GM12878 (cell line): Measurements from ENCODE around the gene GPN2. TPM values are rescaled to one million over a fixed set of nuclear protein-coding genes. Genes with fewer than 3 reads are reported as not detected.

Source experiments
- ATAC-seq: fragments of 200-7000 bp; cut with Tn5 transposase; 3 replicates; pipeline ENCODE4 v1.9.1; 2020; ENCODE audit warnings: mild to moderate bottlenecking, moderate library complexity
- BruUV-seq: library from RNA; stranded (reverse); fragments of 400-500 nt; replicated peaks from 2 replicates; lab custom pipeline; 2021; lab: Mats Ljungman, UMichigan
- CTCF ChIA-PET: fragments of 300-600 bp; sonication (Branson Sonifier 250); formaldehyde crosslinking; extraction: SDS; loops from one replicate; lab custom pipeline; 2021; ENCODE audit warnings: inconsistent platforms; lab: Yijun Ruan, JAX
- POLR2A ChIA-PET: fragments of 350-600 bp; formaldehyde crosslinking; extraction: SDS; loops from one replicate; lab custom pipeline; 2021; ENCODE audit warnings: inconsistent platforms; lab: Charles Lee
- RAD21 ChIA-PET: fragments of 300-600 bp; sonication (Branson Sonifier 250); formaldehyde crosslinking; loops from one replicate; lab custom pipeline; 2023; ENCODE audit warnings: antibody characterized with exemption; ENCODE audit not compliant: unreplicated experiment; lab: Charles Lee
- SMC1A ChIA-PET: fragments of 300-600 bp; sonication (Branson Sonifier 250); formaldehyde crosslinking; loops from one replicate; lab custom pipeline; 2023; ENCODE audit not compliant: unreplicated experiment, uncharacterized antibody; lab: Charles Lee
- DNase-seq: peaks from one replicate; pipeline ENCODE4 v3.0.0-alpha.2; 2011; ENCODE audit warnings: low read depth, low spot score
- FAIRE-seq: peaks from 3 replicates; lab custom pipeline; 2011; peaks lifted over from hg19 to GRCh38; lab: Jason Lieb, UNC
- H2AFZ ChIP-seq: 2 replicates; pipeline ENCODE4 v1.6.0; 2011; ENCODE audit warnings: low read depth, low read length, control low read depth; ENCODE audit not compliant: control insufficient read depth
- H3K27ac ChIP-seq: 2 replicates; pipeline ENCODE4 v1.5.1; 2011; ENCODE audit warnings: control low read depth; ENCODE audit not compliant: control insufficient read depth, insufficient read depth
- H3K27me3 ChIP-seq, 2 experiments: replicated peaks in 1 of 2; 2 replicates each; pipeline versions ENCODE4 v1.6.0 to v1.6.1; 2011; ENCODE audit warnings: low read length in 1 of 2; ENCODE audit not compliant: control insufficient read depth in 2 of 2, insufficient read depth in 2 of 2
- H3K36me3 ChIP-seq, 2 experiments: 2 replicates each; pipeline ENCODE4 v1.5.1; 2011; ENCODE audit warnings: low read length in 1 of 2; ENCODE audit not compliant: control insufficient read depth in 2 of 2, insufficient read depth in 2 of 2
- H3K4me1 ChIP-seq: 2 replicates; pipeline ENCODE4 v1.6.1; 2011; ENCODE audit warnings: mild to moderate bottlenecking, low read length, moderate library complexity, mixed read lengths; ENCODE audit not compliant: control insufficient read depth, insufficient read depth
- H3K4me2 ChIP-seq: 2 replicates; pipeline ENCODE4 v1.6.0; 2011; ENCODE audit warnings: control low read depth; ENCODE audit not compliant: control insufficient read depth, insufficient read depth
- H3K4me3 ChIP-seq: fragments of 200-600 bp; sonication (generic); 2 replicates; pipeline ENCODE4 v1.5.1; 2016
- H3K79me2 ChIP-seq: 2 replicates; pipeline ENCODE4 v1.6.0; 2011; ENCODE audit warnings: low read length; ENCODE audit not compliant: control insufficient read depth, insufficient read depth
- H3K9ac ChIP-seq: 2 replicates; pipeline ENCODE4 v1.8.0; 2011; ENCODE audit warnings: low read length, control low read depth, mixed read lengths; ENCODE audit not compliant: control insufficient read depth, insufficient read depth
- H3K9me3 ChIP-seq: replicated peaks from 3 replicates; pipeline ENCODE4 v1.5.1; 2011; ENCODE audit warnings: mild to moderate bottlenecking, low read length; ENCODE audit not compliant: control insufficient read depth, insufficient read depth
- H4K20me1 ChIP-seq: 2 replicates; pipeline ENCODE4 v1.6.0; 2011; ENCODE audit not compliant: control insufficient read depth, insufficient read depth
- ASH2L ChIP-seq: fragments of 300-600, 200-600 bp; sonication (generic); IDR thresholded peaks from 2 replicates; pipeline ENCODE4 v1.6.1; 2017; ENCODE audit warnings: low read depth, mild to moderate bottlenecking, borderline replicate concordance
- GABPA ChIP-seq: IDR thresholded peaks from 2 replicates; pipeline ENCODE4 v1.6.1; 2014; ENCODE audit warnings: antibody characterized with exemption, low read depth, mild to moderate bottlenecking, inconsistent platforms
- KLF5 ChIP-seq: fragments of 450-650 bp; IDR thresholded peaks from 2 replicates; pipeline ENCODE4 v1.6.1; 2014; ENCODE audit warnings: mild to moderate bottlenecking; ENCODE audit not compliant: partially characterized antibody
- MEF2A ChIP-seq: IDR thresholded peaks from 2 replicates; pipeline ENCODE4 v1.6.1; 2011; ENCODE audit warnings: low read depth, mild to moderate bottlenecking, low read length, moderate library complexity; ENCODE audit not compliant: insufficient read depth
- NR2C1 ChIP-seq: fragments of 450-650 bp; IDR thresholded peaks from 2 replicates; pipeline ENCODE4 v1.6.1; 2017; ENCODE audit warnings: antibody characterized with exemption, mild to moderate bottlenecking, moderate library complexity
- POLR2AphosphoS5 ChIP-seq: IDR thresholded peaks from 2 replicates; pipeline ENCODE4 v1.6.1; 2011; ENCODE audit warnings: mild to moderate bottlenecking, low read length, inconsistent platforms
- POU2F2 ChIP-seq: IDR thresholded peaks from 3 replicates; pipeline ENCODE4 v1.6.1; 2011; ENCODE audit warnings: low read depth, mild to moderate bottlenecking, low read length, borderline replicate concordance
- YBX1 ChIP-seq: fragments of 450-650 bp; IDR thresholded peaks from 2 replicates; pipeline ENCODE4 v1.6.1; 2016; ENCODE audit warnings: antibody characterized with exemption
- YY1 ChIP-seq: IDR thresholded peaks from 2 replicates; pipeline ENCODE4 v1.6.1; 2011; ENCODE audit warnings: low read depth, mild to moderate bottlenecking, low read length
- ZNF217 ChIP-seq: fragments of 450-650 bp; IDR thresholded peaks from 2 replicates; pipeline ENCODE4 v1.6.1; 2017; ENCODE audit warnings: antibody characterized with exemption, mild to moderate bottlenecking
- WGBS: methylation state at CpG from one replicate; pipeline ENCODE4 v1.1.6; 2016; ENCODE audit warnings: low lambda C conversion rate; ENCODE audit not compliant: insufficient replicate concordance, insufficient coverage; ENCODE audit errors: missing lambda C conversion rate; 5-methylcytosine and 5-hydroxymethylcytosine counted together
- in situ Hi-C: fragments of 300-500 bp; cut with MboI; formaldehyde crosslinking; loops from 9 replicates; pipeline ENCODE4 v1.14.3; 2018; ENCODE audit warnings: mixed read lengths
- intact Hi-C: fragments of 100-400 bp; cut with micrococcal nuclease; formaldehyde crosslinking; loops from one replicate; pipeline ENCODE4 v1.14.2; 2022; ENCODE audit not compliant: unreplicated experiment
- polyA plus RNA-seq, 11 experiments: library from polyadenylated mRNA; depleted of rRNA in 4 of 11; unstranded in 6 of 11; stranded (reverse) in 5 of 11; fragments of >200 nt; fragmentation: Nextera tagmentation in 4 of 11; fragmentation: Illumina TruSeq in 1 of 11; extraction: Ambion mirVana in 4 of 11; extraction: Trizol in 1 of 11; gene quantifications; 1 replicate in 1 of 11; 2 replicates in 10 of 11; pipeline versions ENCODE4 v1.2.1 to v1.2.3, GENCODE V29; 2011 to 2016; ENCODE audit warnings: inconsistent platforms in 2 of 11, missing spikeins in 2 of 11, low read depth in 1 of 11
- total RNA-seq, 4 experiments: library from RNA; depleted of rRNA in 3 of 4; stranded (reverse); fragments of >200 nt in 3 of 4; fragmentation: Illumina TruSeq in 1 of 4; extraction: Trizol in 1 of 4; gene quantifications; 2 replicates each; pipeline versions ENCODE4 v1.2.1 to v1.2.3, GENCODE V29; 2013 to 2021
- TF ChIP-seq, protein P1 (sequence below): IDR thresholded peaks from 2 replicates; pipeline ENCODE4 v1.6.1; 2012; ENCODE audit warnings: low read depth, low read length, improper control_type of control experiment
- TF ChIP-seq, protein P2 (sequence below): IDR thresholded peaks from 2 replicates; pipeline ENCODE4 v1.6.1; 2011; ENCODE audit warnings: mild to moderate bottlenecking, low read depth, low read length, moderate library complexity; ENCODE audit not compliant: insufficient replicate concordance
- TF ChIP-seq, protein P3 (sequence below): fragments of 450-650 bp; IDR thresholded peaks from 2 replicates; pipeline ENCODE4 v1.6.1; 2017; ENCODE audit warnings: mild to moderate bottlenecking
- TF ChIP-seq, protein P4 (sequence below): fragments of 450-650 bp; formaldehyde crosslinking; IDR thresholded peaks from 2 replicates; pipeline ENCODE4 v1.5.0; 2022; ENCODE audit warnings: mild to moderate bottlenecking, missing genetic modification characterization

Gene GPN2
- total and polyA plus RNA-seq, 10 of the 15 experiments (the other 5 are each of a cell fraction or from before 2014, with no cell fraction given): 8.3 to 61.4 (median 23.3) TPM

DNA sequence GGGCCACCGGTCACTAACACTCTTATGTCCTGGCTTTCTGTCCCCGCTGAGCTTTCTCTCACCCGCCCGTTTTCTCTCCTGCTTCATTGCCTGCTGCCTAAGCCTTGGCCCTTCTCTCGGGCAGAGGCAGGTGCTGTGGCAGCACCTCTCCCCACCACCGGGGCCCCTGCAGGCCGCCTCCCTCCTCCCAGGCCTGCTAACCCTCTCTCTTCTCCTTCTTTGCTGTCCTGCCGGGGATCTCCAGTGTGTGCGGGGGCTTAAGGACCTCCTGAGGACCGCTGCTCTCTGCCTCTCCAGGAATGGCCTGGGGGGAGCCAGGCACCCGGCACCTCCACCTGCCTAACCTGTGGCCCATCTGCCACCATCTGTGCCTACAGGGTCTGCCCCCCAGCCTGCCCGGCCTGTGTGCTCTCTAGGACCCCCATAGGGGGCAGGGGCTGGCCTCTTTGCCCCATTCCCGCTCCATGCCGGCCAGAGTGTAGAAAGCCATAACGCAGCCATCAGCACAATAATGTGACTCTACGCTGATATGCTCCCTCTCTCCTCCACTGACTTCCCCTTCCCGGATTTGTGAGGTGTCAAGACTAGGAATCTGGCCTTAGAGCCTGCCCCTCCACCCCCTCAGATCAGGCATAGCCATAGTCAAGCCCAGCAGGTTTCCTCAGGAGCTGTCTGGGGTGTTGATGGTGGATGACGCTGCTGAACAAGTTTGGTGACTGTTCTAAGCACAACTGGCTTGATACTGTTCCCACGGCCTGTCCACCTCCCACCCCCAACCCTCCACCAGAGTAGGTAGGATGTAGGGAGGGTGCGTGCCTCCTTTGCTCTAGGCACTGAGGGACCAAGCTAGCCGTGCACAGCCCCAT lies 33.2 kb downstream of the GPN2 start (continued):
- TF ChIP-seq POU2F2: no peak

DNA sequence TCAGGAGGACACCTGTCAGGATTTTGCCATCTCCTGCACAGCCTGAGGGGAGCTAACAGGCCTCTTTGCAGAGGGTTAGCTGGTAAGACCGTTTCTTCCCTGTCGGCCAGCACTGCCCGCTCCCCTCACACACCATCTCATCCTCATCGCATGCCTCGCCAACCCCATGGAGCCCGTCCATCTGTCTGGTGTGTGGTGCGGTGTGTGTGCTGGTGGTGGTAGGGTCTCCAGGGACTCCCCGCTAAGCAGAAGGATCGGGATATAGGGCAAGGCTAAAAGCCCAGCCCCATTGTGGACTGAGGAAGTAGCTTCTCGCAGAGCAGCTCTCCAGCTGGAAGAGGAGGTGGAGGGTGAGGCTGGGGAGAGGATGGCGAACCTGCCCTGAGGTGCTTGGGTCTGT lies 33.9 kb downstream of the GPN2 start:
- H3K27ac ChIP-seq: no peak overlapping the region
- ChIA-PET RAD21 (interaction anchor here (0.8 kb wide), 1 partner anchor 10 kb away, joined by 3 read pairs; no protein-coding TSS in a partner anchor), POLR2A (interaction anchor here (0.6 kb wide), 1 partner anchor 646 kb away, joined by 5 read pairs; no protein-coding TSS in a partner anchor), SMC1A (interaction anchor here (1.2 to 1.4 kb wide), 2 partner anchors 9 to 45 kb away, joined by 4 read pairs; no protein-coding TSS in a partner anchor), CTCF (interaction anchor here (1.1 to 5.9 kb wide), 5 partner anchors 9 to 66 kb away, joined by 4 to 25 read pairs (median 6); no protein-coding TSS in a partner anchor)
- intact Hi-C loops (no loop called here), in situ Hi-C loops (no loop called here)
- H2AFZ ChIP-seq: no peak overlapping the region
- no peaks in the 10 kb centered on the region for H4K20me1 ChIP-seq
- no peak for FAIRE-seq
- no peak overlapping the region for H3K9ac ChIP-seq
- H3K9me3 ChIP-seq: no peaks in the 10 kb centered on the region
- 79% methylated on average over 11 of the region's 11 CpGs for WGBS
- no TSS peak for BruUV-seq
- no peaks in the 10 kb centered on the region for H3K4me1 ChIP-seq
- H3K79me2 ChIP-seq: no peaks in the 10 kb centered on the region
- H3K4me2 ChIP-seq: no peak overlapping the region
- ATAC-seq: no peak
- H3K4me3 ChIP-seq: no peak overlapping the region
- H3K36me3 ChIP-seq: peaks cover 12 to 27% of the 10 kb centered on the region in 2 experiments
- no peak for DNase-seq
- no peaks in the 10 kb centered on the region for H3K27me3 ChIP-seq
- no peak for TF ChIP-seq ASH2L
- TF ChIP-seq, protein P1, sequence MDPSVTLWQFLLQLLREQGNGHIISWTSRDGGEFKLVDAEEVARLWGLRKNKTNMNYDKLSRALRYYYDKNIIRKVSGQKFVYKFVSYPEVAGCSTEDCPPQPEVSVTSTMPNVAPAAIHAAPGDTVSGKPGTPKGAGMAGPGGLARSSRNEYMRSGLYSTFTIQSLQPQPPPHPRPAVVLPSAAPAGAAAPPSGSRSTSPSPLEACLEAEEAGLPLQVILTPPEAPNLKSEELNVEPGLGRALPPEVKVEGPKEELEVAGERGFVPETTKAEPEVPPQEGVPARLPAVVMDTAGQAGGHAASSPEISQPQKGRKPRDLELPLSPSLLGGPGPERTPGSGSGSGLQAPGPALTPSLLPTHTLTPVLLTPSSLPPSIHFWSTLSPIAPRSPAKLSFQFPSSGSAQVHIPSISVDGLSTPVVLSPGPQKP: no peak
- TF ChIP-seq ZNF217: no peak
- TF ChIP-seq, protein P2, sequence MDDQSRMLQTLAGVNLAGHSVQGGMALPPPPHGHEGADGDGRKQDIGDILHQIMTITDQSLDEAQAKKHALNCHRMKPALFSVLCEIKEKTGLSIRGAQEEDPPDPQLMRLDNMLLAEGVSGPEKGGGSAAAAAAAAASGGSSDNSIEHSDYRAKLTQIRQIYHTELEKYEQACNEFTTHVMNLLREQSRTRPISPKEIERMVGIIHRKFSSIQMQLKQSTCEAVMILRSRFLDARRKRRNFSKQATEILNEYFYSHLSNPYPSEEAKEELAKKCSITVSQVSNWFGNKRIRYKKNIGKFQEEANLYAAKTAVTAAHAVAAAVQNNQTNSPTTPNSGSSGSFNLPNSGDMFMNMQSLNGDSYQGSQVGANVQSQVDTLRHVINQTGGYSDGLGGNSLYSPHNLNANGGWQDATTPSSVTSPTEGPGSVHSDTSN: no peak
- no peak for TF ChIP-seq YBX1
- no peak for TF ChIP-seq YY1
- no peak for TF ChIP-seq KLF5
- no peak for TF ChIP-seq MEF2A
- no peak for TF ChIP-seq GABPA
- TF ChIP-seq, protein P3, sequence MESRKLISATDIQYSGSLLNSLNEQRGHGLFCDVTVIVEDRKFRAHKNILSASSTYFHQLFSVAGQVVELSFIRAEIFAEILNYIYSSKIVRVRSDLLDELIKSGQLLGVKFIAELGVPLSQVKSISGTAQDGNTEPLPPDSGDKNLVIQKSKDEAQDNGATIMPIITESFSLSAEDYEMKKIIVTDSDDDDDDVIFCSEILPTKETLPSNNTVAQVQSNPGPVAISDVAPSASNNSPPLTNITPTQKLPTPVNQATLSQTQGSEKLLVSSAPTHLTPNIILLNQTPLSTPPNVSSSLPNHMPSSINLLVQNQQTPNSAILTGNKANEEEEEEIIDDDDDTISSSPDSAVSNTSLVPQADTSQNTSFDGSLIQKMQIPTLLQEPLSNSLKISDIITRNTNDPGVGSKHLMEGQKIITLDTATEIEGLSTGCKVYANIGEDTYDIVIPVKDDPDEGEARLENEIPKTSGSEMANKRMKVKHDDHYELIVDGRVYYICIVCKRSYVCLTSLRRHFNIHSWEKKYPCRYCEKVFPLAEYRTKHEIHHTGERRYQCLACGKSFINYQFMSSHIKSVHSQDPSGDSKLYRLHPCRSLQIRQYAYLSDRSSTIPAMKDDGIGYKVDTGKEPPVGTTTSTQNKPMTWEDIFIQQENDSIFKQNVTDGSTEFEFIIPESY: no peak
- no peak for TF ChIP-seq NR2C1
- TF ChIP-seq, protein P4, sequence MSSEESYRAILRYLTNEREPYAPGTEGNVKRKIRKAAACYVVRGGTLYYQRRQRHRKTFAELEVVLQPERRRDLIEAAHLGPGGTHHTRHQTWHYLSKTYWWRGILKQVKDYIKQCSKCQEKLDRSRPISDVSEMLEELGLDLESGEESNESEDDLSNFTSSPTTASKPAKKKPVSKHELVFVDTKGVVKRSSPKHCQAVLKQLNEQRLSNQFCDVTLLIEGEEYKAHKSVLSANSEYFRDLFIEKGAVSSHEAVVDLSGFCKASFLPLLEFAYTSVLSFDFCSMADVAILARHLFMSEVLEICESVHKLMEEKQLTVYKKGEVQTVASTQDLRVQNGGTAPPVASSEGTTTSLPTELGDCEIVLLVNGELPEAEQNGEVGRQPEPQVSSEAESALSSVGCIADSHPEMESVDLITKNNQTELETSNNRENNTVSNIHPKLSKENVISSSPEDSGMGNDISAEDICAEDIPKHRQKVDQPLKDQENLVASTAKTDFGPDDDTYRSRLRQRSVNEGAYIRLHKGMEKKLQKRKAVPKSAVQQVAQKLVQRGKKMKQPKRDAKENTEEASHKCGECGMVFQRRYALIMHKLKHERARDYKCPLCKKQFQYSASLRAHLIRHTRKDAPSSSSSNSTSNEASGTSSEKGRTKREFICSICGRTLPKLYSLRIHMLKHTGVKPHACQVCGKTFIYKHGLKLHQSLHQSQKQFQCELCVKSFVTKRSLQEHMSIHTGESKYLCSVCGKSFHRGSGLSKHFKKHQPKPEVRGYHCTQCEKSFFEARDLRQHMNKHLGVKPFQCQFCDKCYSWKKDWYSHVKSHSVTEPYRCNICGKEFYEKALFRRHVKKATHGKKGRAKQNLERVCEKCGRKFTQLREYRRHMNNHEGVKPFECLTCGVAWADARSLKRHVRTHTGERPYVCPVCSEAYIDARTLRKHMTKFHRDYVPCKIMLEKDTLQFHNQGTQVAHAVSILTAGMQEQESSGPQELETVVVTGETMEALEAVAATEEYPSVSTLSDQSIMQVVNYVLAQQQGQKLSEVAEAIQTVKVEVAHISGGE (CRISPR knock-in tag): no peak
- no peak for TF ChIP-seq POLR2AphosphoS5
